ENCODE measurements around the gene BATF3. TPM values are rescaled to one million over a fixed set of nuclear protein-coding genes. Genes with fewer than 3 reads are reported as not detected.
A peak's percentile ranks its signal among the peaks of the same experiment; 100 is the strongest.

Gene BATF3
- total RNA-seq = 0.25 and 1.9 TPM in 2 replicates
- 0.69 and 1.3 TPM in 2 replicates for polyA plus RNA-seq
- polyA plus RNA-seq (2011; cell fraction: cytosol; rRNA removed) = 0.39 and 0.62 TPM in 2 replicates
- polyA plus RNA-seq (2011; cell fraction: nucleus; rRNA removed) = 0.68 and 0.84 TPM in 2 replicates
- polyA plus RNA-seq (2012) = 0.68 TPM in 1 of 2 replicates, not detected in the other
- polyA minus RNA-seq = not detected in 2 replicates
- polyA minus RNA-seq (2011; cell fraction: cytosol; rRNA and poly(A)+ RNA removed) = not detected
- polyA minus RNA-seq (2011; cell fraction: nucleus; rRNA and poly(A)+ RNA removed) = 0.29 and 0.96 TPM in 2 replicates
- percentile 30 among the genes with signal in this experiment for Bru-seq, nascent RNA
- percentile 32 among the genes with signal in this experiment for BruChase-seq, experiment 1, labeled RNA remaining after a 6-hour chase
- percentile 31 among the genes with signal in this experiment for BruChase-seq, experiment 2, labeled RNA remaining after a 2-hour chase
- long read RNA-seq = 0 reads

- FAIRE-seq = no peak
- Histone ChIP-seq H3K9me3 (replicated peaks; ENCODE audit: control insufficient read depth, insufficient read depth, low read length) (no peaks in the 10 kb centered on the region), H4K20me1 (replicated peaks; ENCODE audit: control insufficient read depth, extremely low read depth, insufficient read depth, low read length) (no peaks in the 10 kb centered on the region), H3K4me1 (ENCODE audit: control insufficient read depth, extremely low read depth, insufficient read depth, low read length) (peaks cover 16% of the 10 kb centered on the region), H2AFZ (ENCODE audit: low read depth, low read length) (peak within 1 kb of the TSS; percentile 83), H3K27me3 (ENCODE audit: control insufficient read depth in 2 of 2, insufficient read depth in 2 of 2, low read length in 2 of 2) (peaks cover 37 to 58% of the 10 kb centered on the region in 2 experiments), H3K9me1 (replicated peaks; ENCODE audit: control insufficient read depth, extremely low read depth, insufficient read depth, low read length) (no peaks in the 10 kb centered on the region), H3K9ac (replicated peaks; ENCODE audit: extremely low read depth, insufficient read depth, low read length) (no peak within 1 kb of the TSS), H3K79me2 (ENCODE audit: control insufficient read depth, insufficient read depth, low read length) (no peaks in the 10 kb centered on the region), H3K4me3 (replicated peaks in 1 of 3; ENCODE audit: insufficient read depth in 1 of 3, low read depth in 1 of 3, low read length in 3 of 3) (peak within 1 kb of the TSS; percentile 34 to 47 (median 38)), H3K27ac (ENCODE audit: insufficient read depth, low read depth, low read length) (no peak within 1 kb of the TSS), H3K36me3 (ENCODE audit: control insufficient read depth in 2 of 2, extremely low read depth in 1 of 2, insufficient read depth in 2 of 2, low read length in 2 of 2) (no peaks in the 10 kb centered on the region), H3K4me2 (ENCODE audit: insufficient read depth, low read length) (peak within 1 kb of the TSS; percentile 57)
- POLR2A ChIA-PET = no interaction called here
- no TSS peak for BruUV-seq (replicated peaks)
- no peak for DNase-seq (ENCODE audit: low read depth, low spot score)
- CTCF ChIA-PET = interaction anchor here (0.6 to 4.8 kb wide), 7 partner anchors 28 to 1106 kb away, joined by 3 to 22 read pairs (median 4); partner anchors contain the start of gene ATF3
- dilution Hi-C loops (cut with MboI; ENCODE audit: extremely low pct_ligation_motif_present, low sequenced_read_pairs) = no loop called here
- intact Hi-C loops (cut with micrococcal nuclease) = loop anchor here (2.0 to 5.0 kb wide), 2 partner anchors 31 to 357 kb away; no protein-coding TSS in a partner anchor
- TF ChIP-seq POLR2AphosphoS5 (IDR thresholded peaks at IDR 0.05; ENCODE audit: insufficient read depth, low read depth, low read length) = no peak
- peak; percentile 54 for TF ChIP-seq EZH2 (IDR thresholded peaks at IDR 0.05; ENCODE audit: borderline replicate concordance, low read depth, low read length, severe bottlenecking)
Measured at GRCh38 chr1:212699625-212700222, at the start of gene BATF3. TSS of gene BATF3 (minus strand) at chr1:212699840. CDS start at chr1:212699762, 78 bp downstream.

GRCh38 chr1:212746546-212746945, 46.9 kb upstream of the BATF3 start:
- Histone ChIP-seq H3K4me2 (ENCODE audit: insufficient read depth, low read length) (no peak overlapping the region), H3K79me2 (ENCODE audit: control insufficient read depth, insufficient read depth, low read length) (no peaks in the 10 kb centered on the region), H4K20me1 (replicated peaks; ENCODE audit: control insufficient read depth, extremely low read depth, insufficient read depth, low read length) (peaks cover 2% of the 10 kb centered on the region), H2AFZ (ENCODE audit: low read depth, low read length) (no peak overlapping the region), H3K9me3 (replicated peaks; ENCODE audit: control insufficient read depth, insufficient read depth, low read length) (no peaks in the 10 kb centered on the region), H3K4me3 (replicated peaks in 1 of 3; ENCODE audit: insufficient read depth in 1 of 3, low read depth in 1 of 3, low read length in 3 of 3) (no peak overlapping the region), H3K27me3 (ENCODE audit: control insufficient read depth in 2 of 2, insufficient read depth in 2 of 2, low read length in 2 of 2) (no peaks in the 10 kb centered on the region), H3K27ac (ENCODE audit: insufficient read depth, low read depth, low read length) (no peak overlapping the region), H3K9ac (replicated peaks; ENCODE audit: extremely low read depth, insufficient read depth, low read length) (no peak overlapping the region), H3K4me1 (ENCODE audit: control insufficient read depth, extremely low read depth, insufficient read depth, low read length) (no peaks in the 10 kb centered on the region), H3K36me3 (ENCODE audit: control insufficient read depth in 2 of 2, extremely low read depth in 1 of 2, insufficient read depth in 2 of 2, low read length in 2 of 2) (no peaks in the 10 kb centered on the region), H3K9me1 (replicated peaks; ENCODE audit: control insufficient read depth, extremely low read depth, insufficient read depth, low read length) (no peaks in the 10 kb centered on the region)
- no peak for TF ChIP-seq CTCF (IDR thresholded peaks at IDR 0.05; ENCODE audit: extremely low read depth in 1 of 2, insufficient read depth in 1 of 2, low read depth in 1 of 2, low read length in 2 of 2)
- TF ChIP-seq JUN (IDR thresholded peaks at IDR 0.05; ENCODE audit: borderline replicate concordance, insufficient read depth, insufficient read length, low read depth) = no peak
- TF ChIP-seq POLR2AphosphoS5 (IDR thresholded peaks at IDR 0.05; ENCODE audit: insufficient read depth, low read depth, low read length) = no peak
- no peak for TF ChIP-seq MAX (IDR thresholded peaks at IDR 0.05; ENCODE audit: insufficient read depth, insufficient read length)
- TF ChIP-seq MYC (IDR thresholded peaks at IDR 0.05; ENCODE audit: low read depth, low read length) = no peak
- no peak for TF ChIP-seq EZH2 (IDR thresholded peaks at IDR 0.05; ENCODE audit: borderline replicate concordance, low read depth, low read length, severe bottlenecking)
- TF ChIP-seq GATA2 (IDR thresholded peaks at IDR 0.05; ENCODE audit: insufficient read depth, insufficient read length, low read depth, low read length) = no peak
- TF ChIP-seq POLR2A (IDR thresholded peaks at IDR 0.05; ENCODE audit: low read depth, low read length) = no peak
- no peak for TF ChIP-seq FOS (IDR thresholded peaks at IDR 0.05; ENCODE audit: borderline replicate concordance, insufficient read depth, low read length)
- no peak for DNase-seq (ENCODE audit: low read depth, low spot score)
- POLR2A ChIA-PET = no interaction called here
- no TSS peak for BruUV-seq (replicated peaks)
- intact Hi-C loops (cut with micrococcal nuclease) = no loop called here
- no peak for FAIRE-seq
- CTCF ChIA-PET = interaction anchor here (1.1 to 2.4 kb wide), 3 partner anchors 81 to 269 kb away, joined by 3 to 12 read pairs (median 4); no protein-coding TSS in a partner anchor
- dilution Hi-C loops (cut with MboI; ENCODE audit: extremely low pct_ligation_motif_present, low sequenced_read_pairs) = no loop called here

Data from endothelial cell of umbilical vein (primary cell).